ENCODE data around the gene GOLGA6L2.
"Not testable (repeated sequence)": the region's sequence is repeated elsewhere in the genome, so short reads cannot be mapped to it uniquely, and the experiment has no call there.

- not testable (repeated sequence) for TF ChIP-seq CTCF (conservative IDR thresholded peaks at IDR 0.05; ENCODE audit: low read length); EZH2phosphoT487 (IDR thresholded peaks at IDR 0.05; ENCODE audit: borderline replicate concordance, low read depth, low read length)
Measured at GRCh38 chr15:23399207-23399606, 47.8 kb downstream of the GOLGA6L2 start.

Measured in OCI-LY7 (cell line).